AG08396 (cell line): ENCODE data around the gene FUS.
"Not testable (repeated sequence)": the region's sequence is repeated elsewhere in the genome, so short reads cannot be mapped to it uniquely, and the experiment has no call there.

Experiments used
- DNase-seq: peaks from one replicate; pipeline ENCODE4 v3.0.0; 2012; ENCODE audit warnings: low spot score, mixed read lengths

Gene FUS

DNA sequence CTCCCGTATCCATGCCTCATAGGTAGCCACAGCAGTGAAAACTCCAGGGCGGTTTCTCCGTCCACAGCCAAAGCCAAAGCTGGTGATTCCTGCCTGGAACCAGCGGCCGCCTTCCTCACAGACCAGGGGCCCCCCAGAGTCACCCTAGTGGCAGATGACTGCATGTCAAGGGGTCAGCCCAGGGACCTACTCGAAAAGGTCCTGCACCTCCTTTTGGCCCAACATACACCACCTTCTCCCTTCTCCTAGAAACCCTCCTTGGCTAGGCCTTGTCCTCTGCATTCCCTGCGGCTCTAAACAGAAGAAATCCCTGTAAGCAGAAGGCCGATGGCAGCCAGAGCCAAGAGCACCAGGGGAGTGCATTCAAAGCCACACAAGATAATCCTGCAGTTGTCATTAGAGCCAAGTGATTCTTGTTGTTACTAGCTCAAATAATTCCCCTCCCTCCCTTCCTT lies 36.2 kb upstream of the FUS start:
- no peak for DNase-seq

DNA sequence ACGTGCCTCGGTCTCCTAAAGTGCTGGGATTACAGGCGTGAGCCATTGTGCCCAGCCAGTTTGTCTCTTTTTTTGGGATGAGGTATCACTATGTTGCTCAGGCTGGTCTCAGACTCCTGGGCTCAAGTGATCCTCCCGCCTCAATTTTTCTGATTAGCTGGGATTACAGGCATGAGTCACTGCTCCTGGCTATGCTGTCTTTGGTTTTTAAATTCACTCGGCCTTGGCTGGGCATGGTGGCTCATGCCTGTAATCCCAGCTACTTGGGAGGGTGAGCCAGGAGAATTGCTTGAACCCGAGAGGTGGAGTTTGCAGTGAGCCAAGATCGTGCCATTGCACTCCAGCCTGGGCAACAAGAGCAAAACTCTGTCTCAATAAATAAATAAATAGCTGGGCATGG lies 35.5 kb upstream of the FUS start:
- not testable (repeated sequence) for DNase-seq

DNA sequence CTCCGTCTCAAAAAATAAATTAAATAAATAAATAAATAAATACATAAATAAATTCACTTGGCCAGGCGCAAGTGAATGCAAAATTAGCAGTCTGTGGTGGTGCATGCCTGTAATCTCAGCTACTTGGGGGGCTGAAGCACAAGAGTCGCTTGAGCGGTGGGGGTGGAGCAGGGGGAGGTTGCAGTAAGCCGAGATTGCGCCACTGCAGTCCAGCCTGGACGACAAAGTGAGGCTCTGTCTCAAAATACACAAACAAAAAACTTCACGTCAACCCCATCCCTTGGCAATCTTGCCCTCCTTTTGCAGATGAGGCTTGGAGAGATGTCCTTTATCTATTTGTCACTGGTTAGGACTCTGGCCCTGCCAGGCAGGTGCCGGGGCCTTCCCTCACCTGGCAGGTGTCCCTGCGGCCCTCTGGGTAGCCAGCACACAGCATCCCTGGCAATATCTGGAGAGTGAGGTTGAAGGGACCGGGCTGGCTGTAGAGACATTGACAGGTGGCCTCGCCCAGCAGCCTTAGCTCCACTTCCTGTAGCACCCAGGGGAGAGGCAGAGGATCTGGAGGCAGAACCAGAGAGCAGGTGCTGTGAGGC lies 34.4 kb upstream of the FUS start:
- no peak for DNase-seq

DNA sequence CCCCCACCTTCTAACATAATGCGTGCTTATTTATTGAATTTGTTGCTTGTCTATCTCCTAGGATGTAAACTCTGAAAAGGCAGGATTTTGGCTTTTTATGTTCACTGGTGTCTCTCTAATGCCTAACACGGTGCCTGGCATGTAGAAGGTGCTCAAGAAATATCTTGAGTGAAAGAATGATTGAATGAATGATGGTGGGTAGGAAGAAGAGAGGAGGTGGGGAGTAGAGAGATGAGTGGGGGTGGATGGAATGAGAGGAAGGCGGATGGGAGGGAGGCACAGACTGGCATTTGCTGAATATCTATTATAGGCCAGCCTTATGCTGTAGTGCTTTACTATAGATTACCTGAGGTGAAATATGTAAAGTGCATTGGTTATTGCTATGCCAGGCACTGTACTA lies 32.4 kb upstream of the FUS start:
- DNase-seq = no peak

DNA sequence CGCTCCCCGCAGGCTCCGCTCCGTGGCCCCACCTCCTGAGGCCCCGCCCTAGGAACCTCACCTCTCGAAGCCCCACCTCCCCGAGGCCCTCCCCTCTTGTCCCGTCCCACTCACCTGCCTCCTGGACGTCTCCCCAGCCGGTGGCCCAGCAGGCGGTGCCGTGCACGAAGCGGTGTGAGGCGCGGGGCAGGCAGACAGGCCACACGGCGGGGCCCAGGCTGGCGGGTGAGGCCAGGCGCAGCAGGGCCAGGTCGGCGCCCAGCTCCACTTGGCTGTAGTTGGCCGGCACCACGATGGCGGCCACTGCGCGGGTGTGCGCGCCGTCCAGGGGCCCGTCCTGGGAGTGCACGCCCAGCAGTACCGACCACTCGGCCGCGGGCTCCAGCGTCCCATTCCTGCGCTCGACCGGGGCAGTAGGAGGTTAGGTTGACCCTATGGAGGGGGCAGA lies 31.6 kb upstream of the FUS start:
- DNase-seq = no peak

DNA sequence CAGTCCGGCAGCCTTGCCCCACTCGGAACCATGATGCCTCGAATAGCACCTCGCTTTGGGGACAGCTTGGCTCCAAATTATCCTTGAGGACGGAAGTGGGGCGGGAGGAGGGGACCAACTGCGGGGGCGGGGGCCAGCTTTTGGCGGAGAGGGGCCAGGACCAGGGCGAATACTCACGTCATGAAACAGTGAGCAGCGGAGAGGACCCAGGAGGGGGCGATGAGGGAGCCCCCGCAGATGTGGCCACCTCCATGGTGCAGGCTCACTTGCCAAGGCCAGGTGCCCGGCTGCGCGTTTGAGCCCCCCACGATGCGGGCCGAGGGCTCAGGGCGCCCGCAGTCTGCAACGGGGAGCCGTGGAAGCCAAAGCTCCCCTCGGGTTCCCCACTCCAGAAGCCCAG lies 31.0 kb upstream of the FUS start:
- no peak for DNase-seq

DNA sequence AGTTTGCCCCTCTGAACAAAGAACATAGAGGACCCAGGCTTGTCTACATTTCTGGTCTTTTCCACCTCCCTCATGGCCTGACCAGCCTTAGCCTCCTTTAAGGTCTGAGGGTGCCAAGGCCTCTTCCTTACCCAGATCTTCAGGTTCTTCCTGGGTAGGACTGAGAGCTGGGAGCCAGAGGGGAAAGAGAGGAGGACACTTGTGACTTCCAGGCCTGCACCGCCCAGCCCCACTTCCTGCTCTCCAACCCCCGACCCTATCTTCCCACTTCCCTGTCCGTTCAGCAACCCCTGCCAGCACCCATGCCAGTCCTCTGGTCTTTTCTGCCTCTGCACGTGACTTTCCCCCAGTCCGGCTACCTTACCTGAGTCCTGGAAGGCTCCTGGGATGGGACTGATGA lies 30.6 kb upstream of the FUS start:
- DNase-seq = no peak

DNA sequence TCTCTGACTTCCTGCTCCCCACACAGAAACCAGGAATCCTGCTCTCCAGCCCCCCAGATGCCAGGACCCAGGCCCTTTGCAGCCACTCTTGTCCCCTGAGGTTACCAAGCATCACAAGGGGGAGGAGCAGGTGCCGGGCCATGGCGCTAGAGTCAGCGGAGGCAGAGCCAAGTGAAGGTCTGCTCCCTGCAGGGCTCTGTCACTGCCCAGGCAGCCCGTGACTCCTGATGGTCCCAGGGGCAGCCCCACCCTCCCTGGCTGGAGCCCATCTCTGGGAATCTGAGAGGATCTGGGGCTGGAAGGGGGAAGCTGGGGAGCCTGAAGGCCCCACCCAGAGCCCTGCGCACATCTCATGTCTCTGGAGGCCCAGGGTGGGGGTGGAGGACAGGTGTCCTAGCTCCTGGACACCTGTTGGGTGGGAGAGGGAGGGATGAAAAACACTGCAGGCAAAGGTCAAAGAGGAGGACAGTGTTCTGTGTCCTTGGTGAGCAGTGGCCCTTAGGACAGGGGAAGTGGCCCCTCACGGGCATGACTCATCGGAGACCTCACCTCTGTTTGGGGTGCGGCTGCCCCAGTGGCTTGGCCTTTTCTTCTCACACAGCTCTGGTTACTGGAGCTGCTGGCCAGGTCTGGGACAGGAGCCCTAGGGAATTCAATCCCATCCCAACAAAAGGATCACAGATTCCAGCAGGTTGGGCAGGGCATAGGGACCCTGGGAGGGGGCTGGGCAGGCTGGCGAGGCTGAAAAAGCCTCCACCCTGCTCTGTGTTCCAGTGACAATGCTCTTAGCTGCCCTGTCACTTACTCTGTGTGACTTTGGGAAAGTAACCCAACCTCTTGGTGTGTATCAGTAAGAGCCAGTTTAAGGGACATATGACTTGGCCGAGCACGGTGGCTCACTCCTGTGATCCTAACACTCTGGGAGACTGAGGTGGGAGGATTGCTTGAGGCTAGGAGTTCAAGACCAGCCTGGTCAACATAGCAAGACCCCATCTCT lies 29.7 kb upstream of the FUS start, which contains the start of gene PRSS36:
TSS of gene PRSS36 (minus strand) at position 173 of the 997 bp plus-strand sequence. CDS start at position 142, 31 bp downstream.
- no peak for DNase-seq

DNA sequence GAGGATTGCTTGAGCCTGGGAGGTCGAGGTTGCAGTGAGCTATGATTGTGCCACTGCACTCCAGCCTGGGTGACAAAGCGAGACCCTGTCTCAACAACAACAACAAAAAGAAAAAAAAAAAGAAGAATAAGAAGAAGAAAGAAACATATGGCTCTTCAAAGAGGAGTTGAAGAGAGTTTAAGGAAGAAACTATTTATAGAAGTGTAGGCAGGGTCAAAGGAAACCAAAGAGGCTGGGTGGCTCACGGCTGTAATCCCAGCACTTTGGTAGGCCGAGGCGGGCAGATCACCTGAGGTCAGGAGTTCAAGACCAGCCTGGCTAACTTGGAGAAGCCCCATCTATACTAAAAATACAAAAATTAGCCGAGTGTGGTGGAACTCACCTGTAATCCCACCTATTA lies 29.0 kb upstream of the FUS start:
- not testable (repeated sequence) for DNase-seq

DNA sequence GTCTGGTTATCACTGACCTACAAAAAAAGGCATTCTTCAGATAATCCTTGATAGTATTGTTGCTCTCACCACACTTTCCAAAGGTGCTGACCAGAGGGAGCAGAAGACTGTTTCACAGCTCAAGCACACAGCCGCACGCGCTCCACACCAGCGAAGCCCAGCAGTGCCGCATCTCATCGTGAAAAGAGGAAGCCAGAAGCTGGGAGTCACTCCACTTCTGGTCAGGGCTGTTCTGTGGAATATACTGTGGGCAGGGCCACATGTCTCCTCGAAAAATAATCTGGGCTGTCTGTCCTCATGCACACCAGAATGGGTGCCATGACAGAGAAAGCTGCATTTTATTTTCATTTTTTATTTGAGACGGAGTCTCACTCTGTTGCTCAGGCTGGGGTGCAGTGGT lies 22.8 kb upstream of the FUS start:
- DNase-seq = no peak

DNA sequence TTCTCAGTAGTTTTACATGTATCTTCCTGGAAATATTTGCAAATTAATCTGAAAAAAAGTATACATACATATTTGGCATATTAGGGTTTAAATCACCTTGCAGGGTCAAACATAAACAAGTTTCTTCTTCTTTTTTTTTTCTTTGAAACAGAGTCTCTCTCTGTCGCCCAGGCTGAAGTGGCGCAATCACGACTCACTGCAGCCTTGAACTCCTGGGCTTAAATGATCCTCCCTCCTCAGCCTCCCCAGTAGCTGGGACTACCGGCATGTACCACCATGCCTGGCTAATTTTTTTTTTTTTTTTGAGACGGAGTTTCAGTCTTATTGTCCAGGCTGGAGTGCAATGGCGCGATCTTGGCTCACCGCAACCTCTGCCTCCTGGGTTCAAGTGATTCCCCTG lies 12.6 kb upstream of the FUS start:
- no peak for DNase-seq

DNA sequence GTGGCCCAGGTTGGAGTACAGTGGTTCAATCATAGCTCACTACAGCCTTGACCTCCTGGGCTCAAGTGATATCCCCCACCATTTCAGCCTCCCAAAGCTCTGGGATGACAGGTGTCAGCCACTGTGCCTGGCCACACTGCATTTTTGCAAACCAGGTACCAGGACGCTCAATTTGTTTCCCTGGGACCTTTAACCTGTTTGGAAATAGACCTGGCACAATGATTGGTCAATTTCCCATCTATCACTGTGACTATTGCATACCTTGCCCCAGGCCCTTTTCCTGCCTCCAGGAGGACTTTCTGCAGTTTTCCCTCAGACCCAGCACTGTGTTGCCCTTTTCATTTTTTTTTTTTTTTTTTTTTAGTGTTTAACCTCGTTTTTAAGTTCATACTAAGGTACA lies 11.1 kb upstream of the FUS start:
- DNase-seq = no peak

DNA sequence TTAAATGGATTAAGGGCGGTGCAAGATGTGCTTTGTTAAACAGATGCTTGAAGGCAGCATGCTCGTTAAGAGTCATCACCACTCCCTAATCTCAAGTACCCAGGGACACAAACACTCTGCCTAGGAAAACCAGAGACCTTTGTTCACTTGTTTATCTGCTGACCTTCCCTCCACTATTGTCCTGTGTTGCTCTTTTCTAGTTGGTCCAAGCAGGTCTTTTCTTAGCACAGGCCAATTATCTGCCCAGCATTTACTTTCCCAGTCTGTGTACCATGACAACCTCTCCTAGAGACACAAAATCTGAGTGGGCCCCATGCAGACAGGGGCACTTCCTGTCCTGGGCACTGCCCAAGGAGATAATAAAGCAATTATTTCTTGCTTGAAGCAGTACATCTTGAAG lies 9.9 kb upstream of the FUS start:
- not testable (repeated sequence) for DNase-seq

DNA sequence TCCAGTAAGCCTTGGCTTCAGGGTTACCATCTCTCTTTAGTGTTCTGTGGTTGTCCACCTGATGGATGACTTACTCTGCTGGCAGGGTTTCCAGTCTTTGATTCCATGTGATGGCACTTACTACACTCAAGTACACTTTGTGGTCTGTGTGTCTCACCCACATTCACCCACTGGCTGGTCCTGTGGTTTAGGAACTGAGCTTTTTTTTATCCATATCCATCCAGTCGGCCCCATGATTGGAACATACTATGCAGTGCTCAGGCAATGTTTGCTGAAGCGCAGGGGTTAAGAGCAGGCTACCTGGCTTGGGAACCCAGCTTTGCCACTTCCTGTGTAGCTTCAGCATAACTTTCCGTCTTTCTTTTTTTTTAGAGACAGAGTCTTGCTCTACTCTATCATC lies 2.8 kb upstream of the FUS start:
- DNase-seq = no peak

DNA sequence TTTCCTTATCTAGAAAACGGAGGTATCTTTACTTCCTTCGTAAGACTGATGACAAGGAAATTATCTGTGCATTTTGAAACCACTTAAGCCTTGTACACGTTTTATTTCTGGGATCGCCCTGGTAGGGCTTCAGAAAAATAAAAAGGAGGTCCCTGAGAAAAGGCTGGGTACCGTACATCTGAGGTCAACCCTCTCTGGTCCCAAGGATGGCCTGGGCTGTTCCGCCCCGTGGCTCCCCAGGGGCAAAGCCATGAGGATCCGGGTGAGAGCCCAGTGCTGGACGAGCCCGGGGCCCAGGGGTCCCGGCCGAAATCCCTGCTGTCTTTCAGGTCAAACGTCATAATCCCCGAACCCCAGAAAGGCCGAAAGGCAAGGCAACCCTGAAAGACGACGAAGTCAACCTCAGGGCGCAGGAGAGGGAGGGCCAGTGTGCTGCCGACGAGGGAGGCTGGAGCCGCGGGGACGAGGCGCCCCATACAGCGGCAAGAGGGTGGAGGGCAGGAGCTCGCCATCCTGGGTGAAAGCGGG lies 656 bp upstream of the FUS start:
- DNase-seq = no peak

DNA sequence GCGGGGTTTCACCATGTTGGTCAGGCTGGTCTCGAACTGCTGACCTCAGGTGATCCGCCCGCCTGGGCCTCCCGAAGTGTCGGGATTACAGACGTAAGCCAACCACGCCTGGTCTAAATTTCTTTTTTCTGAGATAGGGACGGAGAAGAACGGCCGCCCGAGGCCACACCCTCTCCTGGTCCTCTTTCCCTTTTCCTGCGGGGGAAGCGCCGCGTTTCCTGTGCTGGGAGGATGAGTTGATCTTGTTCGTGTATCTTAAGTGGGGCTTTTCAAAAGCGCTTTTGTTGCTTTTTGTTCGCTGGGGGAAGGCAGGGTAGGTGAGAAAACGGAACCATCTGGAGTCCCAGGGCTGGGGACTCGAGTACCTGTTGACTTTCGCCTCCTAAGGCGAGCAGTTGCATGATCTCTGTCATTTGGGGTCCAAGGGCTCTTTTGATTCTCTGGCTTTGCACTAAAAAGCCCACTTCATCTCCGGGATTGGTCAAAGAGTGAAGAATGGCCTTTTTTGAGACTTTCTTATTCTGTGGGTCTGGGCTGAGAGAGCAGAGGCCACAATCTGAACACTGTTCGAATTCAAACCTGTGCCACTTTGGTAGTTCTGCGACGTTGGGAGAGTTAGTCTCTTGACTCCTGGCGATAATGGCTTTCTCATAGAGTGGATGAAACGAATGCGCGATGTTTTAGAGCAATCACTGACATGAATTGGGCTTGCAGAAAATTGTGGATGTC lies 1.3 kb downstream of the FUS start:
- no peak for DNase-seq

DNA sequence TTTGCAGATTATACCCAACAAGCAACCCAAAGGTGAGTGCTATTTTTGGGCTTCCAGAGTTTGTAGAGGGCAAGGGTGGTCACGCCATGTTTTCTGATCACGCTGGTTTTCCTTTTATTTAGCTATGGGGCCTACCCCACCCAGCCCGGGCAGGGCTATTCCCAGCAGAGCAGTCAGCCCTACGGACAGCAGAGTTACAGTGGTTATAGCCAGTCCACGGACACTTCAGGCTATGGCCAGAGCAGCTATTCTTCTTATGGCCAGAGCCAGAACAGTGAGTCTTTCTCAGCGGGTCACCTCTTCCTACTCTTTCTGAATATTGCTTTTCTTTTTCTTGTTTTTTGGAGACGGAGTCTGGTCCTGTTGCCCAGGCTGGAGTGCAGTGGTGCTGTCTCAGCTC lies 2.5 kb downstream of the FUS start:
- no peak for DNase-seq

DNA sequence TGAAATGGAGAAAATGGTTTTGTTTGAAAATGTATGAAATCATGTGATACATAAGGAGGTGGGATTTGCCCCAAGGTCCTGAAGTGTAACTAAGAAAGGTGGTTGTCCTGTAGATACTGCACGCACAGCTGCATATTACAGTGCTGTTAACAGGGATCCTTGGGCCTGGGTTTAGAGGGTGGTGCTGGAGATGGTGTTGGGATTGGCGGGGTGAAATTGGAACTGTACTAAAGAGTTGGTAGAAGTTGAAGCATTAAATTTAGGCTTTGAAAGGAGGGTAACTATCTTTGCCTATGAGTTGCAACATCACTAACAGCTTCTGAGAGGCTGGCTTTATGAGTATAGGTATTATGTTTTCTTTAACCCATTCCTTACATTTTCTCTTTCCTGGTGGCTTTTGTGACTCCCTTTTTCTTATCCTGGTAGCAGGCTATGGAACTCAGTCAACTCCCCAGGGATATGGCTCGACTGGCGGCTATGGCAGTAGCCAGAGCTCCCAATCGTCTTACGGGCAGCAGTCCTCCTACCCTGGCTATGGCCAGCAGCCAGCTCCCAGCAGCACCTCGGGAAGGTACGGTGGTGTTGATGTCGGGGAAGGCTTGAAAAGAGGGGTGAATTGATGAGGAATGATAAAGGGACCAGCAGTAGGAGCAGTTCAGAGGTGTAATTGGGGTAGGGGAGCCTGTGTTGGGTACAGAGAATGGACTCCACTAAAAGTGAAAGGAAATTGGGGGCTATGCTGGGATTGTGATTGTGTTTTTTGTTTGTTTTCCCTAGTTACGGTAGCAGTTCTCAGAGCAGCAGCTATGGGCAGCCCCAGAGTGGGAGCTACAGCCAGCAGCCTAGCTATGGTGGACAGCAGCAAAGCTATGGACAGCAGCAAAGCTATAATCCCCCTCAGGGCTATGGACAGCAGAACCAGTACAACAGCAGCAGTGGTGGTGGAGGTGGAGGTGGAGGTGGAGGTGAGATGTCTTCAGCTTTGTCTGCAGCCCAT lies 3.8 kb downstream of the FUS start:
- no peak for DNase-seq

DNA sequence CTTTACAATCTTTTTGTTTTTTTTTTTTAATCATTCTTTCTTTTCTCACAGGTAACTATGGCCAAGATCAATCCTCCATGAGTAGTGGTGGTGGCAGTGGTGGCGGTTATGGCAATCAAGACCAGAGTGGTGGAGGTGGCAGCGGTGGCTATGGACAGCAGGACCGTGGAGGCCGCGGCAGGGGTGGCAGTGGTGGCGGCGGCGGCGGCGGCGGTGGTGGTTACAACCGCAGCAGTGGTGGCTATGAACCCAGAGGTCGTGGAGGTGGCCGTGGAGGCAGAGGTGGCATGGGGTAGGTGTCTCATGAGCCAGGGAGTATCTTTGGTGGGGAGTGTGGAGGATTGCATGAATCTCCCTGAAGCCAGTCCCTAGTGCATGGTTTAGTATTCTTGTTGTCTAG lies 4.9 kb downstream of the FUS start:
- DNase-seq = no peak

DNA sequence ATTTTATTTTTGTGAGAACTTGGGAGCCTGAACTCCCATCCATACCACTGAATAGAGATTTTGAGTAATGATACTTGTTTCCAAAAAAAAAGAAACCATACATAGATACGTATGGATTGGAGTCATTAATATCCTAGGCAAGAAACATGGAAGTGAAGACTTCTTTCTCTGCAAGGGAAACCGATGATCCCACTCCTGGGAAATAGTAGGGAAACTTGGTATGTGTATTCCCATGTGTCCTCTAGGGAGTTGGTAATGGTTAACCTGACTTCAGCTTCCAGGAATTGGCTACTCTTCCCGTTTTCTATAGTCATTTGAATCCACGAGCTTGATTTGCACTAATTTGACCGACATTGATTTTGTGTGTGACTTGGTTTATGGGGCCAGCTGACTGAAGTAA lies 5.4 kb downstream of the FUS start:
- DNase-seq = no peak

DNA sequence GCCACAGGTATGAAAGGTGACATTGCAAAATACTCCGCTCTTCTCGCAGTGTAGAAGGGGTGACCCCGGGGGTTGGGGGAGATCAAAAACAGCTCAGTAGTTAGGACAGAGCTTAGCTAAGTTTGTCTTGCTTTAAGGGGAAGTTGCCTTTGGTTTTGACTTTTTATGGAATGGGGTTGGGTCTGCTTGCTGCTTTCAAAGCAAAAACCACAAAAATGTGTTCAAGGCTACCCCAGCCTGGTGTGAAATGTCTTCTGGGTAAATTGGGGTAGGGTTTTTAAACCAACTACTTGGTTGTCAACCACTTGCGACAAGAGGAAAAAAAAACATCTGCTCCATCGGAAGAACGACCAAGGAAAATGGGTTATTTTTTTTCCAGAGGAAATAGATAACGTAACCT lies 6.2 kb downstream of the FUS start:
- no peak for DNase-seq
